ENCODE results near the gene HOXC5. TPM values are rescaled to one million over a fixed set of nuclear protein-coding genes. Genes with fewer than 3 reads are reported as not detected.

Gene HOXC5
- total RNA-seq, 1 experiment from 2014 or later = not detected

GRCh38 chr12:53995378-53996239 lies 37.2 kb upstream of the HOXC5 start:
- Histone ChIP-seq H2BK12ac (ENCODE audit: insufficient read length, low read depth, low read length) (no peak overlapping the region), H2AFZ (ENCODE audit: low read length) (no peak overlapping the region), H2BK5ac (ENCODE audit: insufficient read length, low read length) (no peak overlapping the region), H3K4me2 (ENCODE audit: insufficient read depth, insufficient read length, low read length) (peak overlapping the region; percentile 41), H3K14ac (ENCODE audit: insufficient read depth, low read length) (no peak overlapping the region), H3K56ac (ENCODE audit: insufficient read length, low read depth, low read length) (no peak overlapping the region), H3K27ac (ENCODE audit: insufficient read length, low read depth, low read length) (no peak overlapping the region), H3K18ac (ENCODE audit: insufficient read length, low read depth, low read length) (no peak overlapping the region), H4K8ac (replicated peaks; ENCODE audit: insufficient read length, low read depth, low read length) (no peak overlapping the region), H3K4me1 (ENCODE audit: insufficient read depth, low read length) (no peaks in the 10 kb centered on the region), H2BK15ac (ENCODE audit: low read depth, low read length) (no peak overlapping the region), H3K23me2 (ENCODE audit: insufficient read length, low read depth, low read length, poor library complexity, severe bottlenecking) (no peaks in the 10 kb centered on the region), H3K9me3 (ENCODE audit: control insufficient read depth, low read depth, low read length) (no peaks in the 10 kb centered on the region), H3K23ac (ENCODE audit: insufficient read length, low read depth, low read length) (no peak overlapping the region), H3T11ph (ENCODE audit: low read length) (no peak overlapping the region), H2AK5ac (ENCODE audit: insufficient read length, low read length) (no peak overlapping the region), H3K79me1 (ENCODE audit: insufficient read depth, low read depth, low read length, poor library complexity, severe bottlenecking) (no peaks in the 10 kb centered on the region), H4K20me1 (ENCODE audit: control insufficient read depth, insufficient read depth, insufficient read length) (no peaks in the 10 kb centered on the region), H4K5ac (ENCODE audit: insufficient read length, low read depth, low read length) (no peak overlapping the region), H3K79me2 (ENCODE audit: insufficient read depth, low read length) (no peaks in the 10 kb centered on the region), H3K27me3 (ENCODE audit: insufficient read depth, low read length) (peaks cover 99% of the 10 kb centered on the region), H2BK20ac (ENCODE audit: low read depth, low read length, poor library complexity, severe bottlenecking) (no peak overlapping the region), H2BK120ac (ENCODE audit: low read depth, low read length, poor library complexity, severe bottlenecking) (no peak overlapping the region), H4K91ac (ENCODE audit: insufficient read length, low read depth, low read length) (no peak overlapping the region), H3K9ac (ENCODE audit: extremely low read depth, insufficient read length, low read length) (no peak overlapping the region), H3K4ac (ENCODE audit: low read depth, low read length) (no peak overlapping the region)
- peaks cover 100% of the 10 kb centered on the region for H3K27me3 Mint-ChIP-seq (ENCODE audit: low read depth)
- H3K9me3 Mint-ChIP-seq = peaks cover 0 to 3% of the 10 kb centered on the region in 2 experiments; a peak in 2 of 5 replicates
- WGBS (ENCODE audit: extremely low coverage, insufficient read length, low lambda C conversion rate) = no CpG with 5 or more reads among the region's 48 CpGs
- peak; percentile 87 for DNase-seq
- peak overlapping the region in 1 of 3 experiments; percentile 59; a peak in 2 of 7 replicates for H3K27ac Mint-ChIP-seq
- H3K4me1 Mint-ChIP-seq = peaks cover 7 to 34% of the 10 kb centered on the region in 2 experiments
- TF ChIP-seq CTCF (conservative IDR thresholded peaks at IDR 0.05) = no peak
- H3K4me3 Mint-ChIP-seq = peak overlapping the region in 1 of 2 experiments; percentile 73; a peak in 3 of 5 replicates
- no peaks in the 10 kb centered on the region for H3K36me3 Mint-ChIP-seq (ENCODE audit: insufficient read depth in 1 of 3, low read depth in 3 of 3)
